ENCODE results near the gene SARM1. TPM values are rescaled to one million over a fixed set of nuclear protein-coding genes. Genes with fewer than 3 reads are reported as not detected.

The SARM1 gene
- total RNA-seq, 1 experiment from 2014 or later: 5.1 TPM

- Histone ChIP-seq H3K9ac (ENCODE audit: extremely low read depth, insufficient read length, low read length) (no peak overlapping the region), H2BK20ac (ENCODE audit: low read depth, low read length, poor library complexity, severe bottlenecking) (no peak overlapping the region), H4K8ac (replicated peaks; ENCODE audit: insufficient read length, low read depth, low read length) (no peak overlapping the region), H3K23me2 (ENCODE audit: insufficient read length, low read depth, low read length, poor library complexity, severe bottlenecking) (no peaks in the 10 kb centered on the region), H3K56ac (ENCODE audit: insufficient read length, low read depth, low read length) (no peak overlapping the region), H4K91ac (ENCODE audit: insufficient read length, low read depth, low read length) (no peak overlapping the region), H3T11ph (ENCODE audit: low read length) (no peak overlapping the region), H3K4ac (ENCODE audit: low read depth, low read length) (no peak overlapping the region), H3K4me1 (ENCODE audit: insufficient read depth, low read length) (no peaks in the 10 kb centered on the region), H4K20me1 (ENCODE audit: control insufficient read depth, insufficient read depth, insufficient read length) (no peaks in the 10 kb centered on the region), H2BK12ac (ENCODE audit: insufficient read length, low read depth, low read length) (no peak overlapping the region), H4K5ac (ENCODE audit: insufficient read length, low read depth, low read length) (no peak overlapping the region), H3K9me3 (ENCODE audit: control insufficient read depth, low read depth, low read length) (no peaks in the 10 kb centered on the region), H3K18ac (ENCODE audit: insufficient read length, low read depth, low read length) (no peak overlapping the region), H2AFZ (ENCODE audit: low read length) (no peak overlapping the region), H3K79me2 (ENCODE audit: insufficient read depth, low read length) (no peaks in the 10 kb centered on the region), H3K79me1 (ENCODE audit: insufficient read depth, low read depth, low read length, poor library complexity, severe bottlenecking) (no peaks in the 10 kb centered on the region), H3K23ac (ENCODE audit: insufficient read length, low read depth, low read length) (no peak overlapping the region), H2AK5ac (ENCODE audit: insufficient read length, low read length) (no peak overlapping the region), H3K27me3 (ENCODE audit: insufficient read depth, low read length) (no peaks in the 10 kb centered on the region), H3K4me2 (ENCODE audit: insufficient read depth, insufficient read length, low read length) (no peak overlapping the region), H2BK5ac (ENCODE audit: insufficient read length, low read length) (no peak overlapping the region), H2BK120ac (ENCODE audit: low read depth, low read length, poor library complexity, severe bottlenecking) (no peak overlapping the region), H3K27ac (ENCODE audit: insufficient read length, low read depth, low read length) (no peak overlapping the region), H2BK15ac (ENCODE audit: low read depth, low read length) (no peak overlapping the region), H3K14ac (ENCODE audit: insufficient read depth, low read length) (no peak overlapping the region)
- Mint-ChIP-seq H3K9me3 (no peaks in the 10 kb centered on the region), H3K27ac (0 out of 7 replicates have a peak overlapping the region, but pooled peaks of 1 of the 3 experiments have one; percentile 28), H3K36me3 (ENCODE audit: insufficient read depth in 1 of 3, low read depth in 3 of 3) (peaks cover 22 to 79% (median 66%) of the 10 kb centered on the region in 3 experiments; a peak in 6 of 7 replicates), H3K4me1 (peaks cover 16 to 17% of the 10 kb centered on the region in 2 experiments), H3K4me3 (no peak overlapping the region), H3K27me3 (ENCODE audit: low read depth) (no peaks in the 10 kb centered on the region)
- no CpG with 5 or more reads among the region's 19 CpGs for WGBS (ENCODE audit: extremely low coverage, insufficient read length, low lambda C conversion rate)
- DNase-seq: no peak
- no peak for TF ChIP-seq CTCF (conservative IDR thresholded peaks at IDR 0.05)
Observed at GRCh38 chr17:28344435-28344901, 27.0 kb upstream of the SARM1 start.

All from H9 (cell line).